ENCODE results near the gene TMEM140. TPM values are rescaled to one million over a fixed set of nuclear protein-coding genes. Genes with fewer than 3 reads are reported as not detected.

Gene TMEM140
- total RNA-seq (2016; rRNA removed; fragmentation: Illumina TruSeq; extraction: Trizol) (5.6 and 9.2 TPM in 2 replicates), polyA plus RNA-seq (2011; rRNA removed) (21.7 and 35.7 TPM in 2 replicates), polyA minus RNA-seq (2011; rRNA and poly(A)+ RNA removed; ENCODE audit: low replicate concordance) (0.26 and 39.0 TPM in 2 replicates), Bru-seq, nascent RNA (percentile 93 among the genes with signal in this experiment), BruChase-seq, experiment 1, labeled RNA remaining after a 6-hour chase (percentile 71 among the genes with signal in this experiment), BruChase-seq, experiment 2, labeled RNA remaining after a 2-hour chase (percentile 84 among the genes with signal in this experiment)
- total RNA-seq (2016; cell fraction: cytosol; rRNA removed; fragmentation: Illumina TruSeq; extraction: Trizol; ENCODE audit: low read depth) = 1.1 and 1.5 TPM in 2 replicates
- total RNA-seq (2016; cell fraction: insoluble cytoplasmic fraction; rRNA removed; fragmentation: Illumina TruSeq; extraction: Trizol) = 6.3 and 8.9 TPM in 2 replicates
- total RNA-seq (2016; cell fraction: membrane; rRNA removed; fragmentation: Illumina TruSeq; extraction: Trizol) = 2.6 and 3.2 TPM in 2 replicates
- 7.9 and 10.4 TPM in 2 replicates for total RNA-seq (2016; cell fraction: nucleus; rRNA removed; fragmentation: Illumina TruSeq; extraction: Trizol)
- 24.2 and 35.4 TPM in 2 replicates for polyA plus RNA-seq (2011; cell fraction: cytosol; rRNA removed)
- 17.7 and 30.5 TPM in 2 replicates for polyA plus RNA-seq (2011; cell fraction: nucleus; rRNA removed)
- 45.3 and 74.1 TPM in 2 replicates for polyA plus RNA-seq (2012)
- 1.1 TPM in 2 replicates for polyA plus RNA-seq (2016; cell fraction: cytosol; fragmentation: Illumina TruSeq; extraction: Trizol; ENCODE audit: low read depth)
- 5.3 and 6.1 TPM in 2 replicates for polyA plus RNA-seq (2016; cell fraction: insoluble cytoplasmic fraction; fragmentation: Illumina TruSeq; extraction: Trizol; ENCODE audit: low read depth)
- 2.1 and 2.2 TPM in 2 replicates for polyA plus RNA-seq (2016; cell fraction: membrane; fragmentation: Illumina TruSeq; extraction: Trizol; ENCODE audit: low read depth)
- polyA plus RNA-seq (2016; cell fraction: nucleus; fragmentation: Illumina TruSeq; extraction: Trizol; ENCODE audit: insufficient read depth, low read depth) = 7.8 and 11.6 TPM in 2 replicates
- 15.9 and 32.1 TPM in 2 replicates for polyA minus RNA-seq (2011; cell fraction: cytosol; rRNA and poly(A)+ RNA removed)
- 41.2 and 55.0 TPM in 2 replicates for polyA minus RNA-seq (2011; cell fraction: nucleus; rRNA and poly(A)+ RNA removed)
- long read RNA-seq, experiment 1, transcript TMEM140-201 (2 exons, 1,997 nt) = major isoform, 13 of 15 reads
- long read RNA-seq, experiment 1, partial matches to known transcripts = 0 of 15 reads
- long read RNA-seq, experiment 1, other reads (novel, unspliced or antisense) = 2 of 15 reads
- long read RNA-seq, experiment 2, transcript TMEM140-201 (2 exons, 1,997 nt) = major isoform, 58 of 70 reads
- long read RNA-seq, experiment 2, partial matches to known transcripts = 11 of 70 reads
- long read RNA-seq, experiment 2, other reads (novel, unspliced or antisense) = 1 of 70 reads

DNA sequence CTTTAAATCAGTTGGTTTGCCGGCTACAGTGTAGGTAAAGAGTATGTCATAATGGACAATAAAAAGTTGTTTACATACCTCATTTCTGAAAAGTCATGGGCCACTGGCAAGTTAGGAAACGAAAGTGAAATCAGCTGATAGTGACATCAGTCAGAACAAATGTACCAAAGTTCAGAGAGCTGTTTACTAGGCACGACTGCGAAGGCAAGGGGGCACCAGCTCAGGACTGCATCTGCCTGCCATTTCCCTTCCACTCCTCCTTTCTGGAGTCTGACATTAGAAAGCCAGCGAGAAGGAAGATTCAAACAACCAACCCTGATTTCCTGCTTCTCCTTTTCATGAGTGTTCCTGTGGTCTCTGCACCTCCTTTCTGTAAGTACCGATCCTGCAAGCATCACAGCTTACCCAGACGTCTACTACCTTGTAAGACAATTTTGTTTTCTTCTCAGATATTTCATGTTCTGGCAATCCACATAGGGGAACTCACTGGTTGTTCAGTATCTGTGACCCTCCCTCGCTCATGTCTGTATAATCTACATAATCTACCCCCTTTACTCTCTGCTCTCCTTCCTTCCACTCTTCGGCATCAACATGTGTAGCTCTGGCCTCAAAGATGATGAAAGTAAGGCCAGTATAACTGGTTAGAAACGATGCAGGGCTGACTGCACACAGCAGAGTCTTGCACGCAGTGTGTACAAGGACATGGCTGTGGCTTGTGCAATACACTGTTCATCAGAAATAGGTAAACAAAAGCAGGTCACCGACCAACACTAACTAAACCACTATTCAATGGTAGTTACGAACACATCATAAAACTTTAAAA lies at the start of gene TMEM140:
Gene TMEM140 (plus strand): TSS at position 174 of the 823 bp plus-strand sequence. CDS start 16,370 bp downstream, outside the sequence.
- Histone ChIP-seq H3K36me3 (replicated peaks in 1 of 2; ENCODE audit: control insufficient read depth in 1 of 2, insufficient read depth in 2 of 2, low read length in 2 of 2) (peaks cover 2 to 8% of the 10 kb centered on the region in 2 experiments; a peak in 1 of 5 replicates), H3K4me3 (replicated peaks in 1 of 3; ENCODE audit: insufficient read depth in 1 of 3, low read depth in 2 of 3, low read length in 3 of 3) (peak within 1 kb of the TSS; percentile 58 to 71 (median 67)), H3K4me1 (ENCODE audit: insufficient read depth, low read length) (peaks cover 69% of the 10 kb centered on the region), H4K20me1 (ENCODE audit: insufficient read depth, low read length) (no peaks in the 10 kb centered on the region; the same call in 1 of the 2 replicates), H2AFZ (ENCODE audit: low read length) (no peak within 1 kb of the TSS), H3K79me2 (ENCODE audit: insufficient read depth, low read length) (peaks cover 45% of the 10 kb centered on the region), H3K9me3 (ENCODE audit: low read length) (no peaks in the 10 kb centered on the region), H3K27ac (ENCODE audit: extremely low read length, insufficient read depth, low read length) (peak within 1 kb of the TSS; percentile 84), H3K9ac (ENCODE audit: insufficient read depth, low read depth, low read length) (peak within 1 kb of the TSS; percentile 74), H3K4me2 (ENCODE audit: low read depth, low read length) (peak within 1 kb of the TSS; percentile 88), H3K27me3 (ENCODE audit: control insufficient read depth in 1 of 2, insufficient read depth in 2 of 2, low read length in 2 of 2) (no peaks in the 10 kb centered on the region; a peak in 1 of 5 replicates)
- peak; percentile 94 for DNase-seq (ENCODE audit: low spot score)
- 2% methylated on average over 13 of the region's 13 CpGs for WGBS (ENCODE audit: low lambda C conversion rate)
- peak; percentile 97 for FAIRE-seq
- ChIA-PET POLR2A (interaction anchor here (0.6 to 2.9 kb wide), 21 partner anchors 8 to 523 kb away, joined by 3 to 23 read pairs (median 6); partner anchors contain the start of genes AGBL3 and CYREN), CTCF (ENCODE audit: low intra/inter-chr PET ratio, low total read pairs) (no interaction called here)
- TSS peak; percentile 58 for BruUV-seq (replicated peaks)
- intact Hi-C loops (cut with micrococcal nuclease; ENCODE audit: unreplicated experiment) = loop anchor here (1.0 to 5.0 kb wide), 5 partner anchors 56 to 246 kb away; partner anchors contain the start of gene AGBL3
- ATAC-seq = peak; percentile 96
- in situ Hi-C loops (cut with HindIII; ENCODE audit: extremely low pct_ligation_motif_present, low pct_unique_long_range_greater_than_20kb) = no loop called here
- TF ChIP-seq YEATS4 (CRISPR knock-in tag; IDR thresholded peaks at IDR 0.05; ENCODE audit: borderline replicate concordance) (peak; percentile 74; the same call in 1 of the 2 replicates), HNRNPK (IDR thresholded peaks at IDR 0.05; ENCODE audit: low read depth, low read length, poor library complexity, severe bottlenecking) (peak; percentile 17), AGO1 (IDR thresholded peaks at IDR 0.05; ENCODE audit: low read depth, low read length, poor library complexity, severe bottlenecking) (no peak), JUND (CRISPR knock-in tag; IDR thresholded peaks at IDR 0.05) (peak; percentile 96), PLRG1 (conservative IDR thresholded peaks at IDR 0.05) (no peak), ZBTB7A (CRISPR knock-in tag; IDR thresholded peaks at IDR 0.05) (no peak)
- TF ChIP-seq, protein P1, sequence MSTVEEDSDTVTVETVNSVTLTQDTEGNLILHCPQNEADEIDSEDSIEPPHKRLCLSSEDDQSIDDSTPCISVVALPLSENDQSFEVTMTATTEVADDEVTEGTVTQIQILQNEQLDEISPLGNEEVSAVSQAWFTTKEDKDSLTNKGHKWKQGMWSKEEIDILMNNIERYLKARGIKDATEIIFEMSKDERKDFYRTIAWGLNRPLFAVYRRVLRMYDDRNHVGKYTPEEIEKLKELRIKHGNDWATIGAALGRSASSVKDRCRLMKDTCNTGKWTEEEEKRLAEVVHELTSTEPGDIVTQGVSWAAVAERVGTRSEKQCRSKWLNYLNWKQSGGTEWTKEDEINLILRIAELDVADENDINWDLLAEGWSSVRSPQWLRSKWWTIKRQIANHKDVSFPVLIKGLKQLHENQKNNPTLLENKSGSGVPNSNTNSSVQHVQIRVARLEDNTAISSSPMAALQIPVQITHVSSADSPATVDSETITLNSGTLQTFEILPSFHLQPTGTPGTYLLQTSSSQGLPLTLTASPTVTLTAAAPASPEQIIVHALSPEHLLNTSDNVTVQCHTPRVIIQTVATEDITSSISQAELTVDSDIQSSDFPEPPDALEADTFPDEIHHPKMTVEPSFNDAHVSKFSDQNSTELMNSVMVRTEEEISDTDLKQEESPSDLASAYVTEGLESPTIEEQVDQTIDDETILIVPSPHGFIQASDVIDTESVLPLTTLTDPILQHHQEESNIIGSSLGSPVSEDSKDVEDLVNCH (CRISPR knock-in tag; IDR thresholded peaks at IDR 0.05) = no peak
- TF ChIP-seq, protein P2, sequence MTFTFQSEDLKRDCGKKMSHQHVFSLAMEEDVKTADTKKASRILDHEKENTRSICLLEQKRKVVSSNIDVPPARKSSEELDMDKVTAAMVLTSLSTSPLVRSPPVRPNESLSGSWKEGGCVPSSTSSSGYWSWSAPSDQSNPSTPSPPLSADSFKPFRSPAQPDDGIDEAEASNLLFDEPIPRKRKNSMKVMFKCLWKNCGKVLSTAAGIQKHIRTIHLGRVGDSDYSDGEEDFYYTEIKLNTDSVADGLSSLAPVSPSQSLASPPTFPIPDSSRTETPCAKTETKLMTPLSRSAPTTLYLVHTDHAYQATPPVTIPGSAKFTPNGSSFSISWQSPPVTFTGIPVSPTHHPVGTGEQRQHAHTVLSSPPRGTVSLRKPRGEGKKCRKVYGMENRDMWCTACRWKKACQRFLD (CRISPR knock-in tag; IDR thresholded peaks at IDR 0.05; ENCODE audit: borderline replicate concordance) = no peak
- TF ChIP-seq, protein P3, sequence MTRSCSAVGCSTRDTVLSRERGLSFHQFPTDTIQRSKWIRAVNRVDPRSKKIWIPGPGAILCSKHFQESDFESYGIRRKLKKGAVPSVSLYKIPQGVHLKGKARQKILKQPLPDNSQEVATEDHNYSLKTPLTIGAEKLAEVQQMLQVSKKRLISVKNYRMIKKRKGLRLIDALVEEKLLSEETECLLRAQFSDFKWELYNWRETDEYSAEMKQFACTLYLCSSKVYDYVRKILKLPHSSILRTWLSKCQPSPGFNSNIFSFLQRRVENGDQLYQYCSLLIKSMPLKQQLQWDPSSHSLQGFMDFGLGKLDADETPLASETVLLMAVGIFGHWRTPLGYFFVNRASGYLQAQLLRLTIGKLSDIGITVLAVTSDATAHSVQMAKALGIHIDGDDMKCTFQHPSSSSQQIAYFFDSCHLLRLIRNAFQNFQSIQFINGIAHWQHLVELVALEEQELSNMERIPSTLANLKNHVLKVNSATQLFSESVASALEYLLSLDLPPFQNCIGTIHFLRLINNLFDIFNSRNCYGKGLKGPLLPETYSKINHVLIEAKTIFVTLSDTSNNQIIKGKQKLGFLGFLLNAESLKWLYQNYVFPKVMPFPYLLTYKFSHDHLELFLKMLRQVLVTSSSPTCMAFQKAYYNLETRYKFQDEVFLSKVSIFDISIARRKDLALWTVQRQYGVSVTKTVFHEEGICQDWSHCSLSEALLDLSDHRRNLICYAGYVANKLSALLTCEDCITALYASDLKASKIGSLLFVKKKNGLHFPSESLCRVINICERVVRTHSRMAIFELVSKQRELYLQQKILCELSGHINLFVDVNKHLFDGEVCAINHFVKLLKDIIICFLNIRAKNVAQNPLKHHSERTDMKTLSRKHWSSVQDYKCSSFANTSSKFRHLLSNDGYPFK (CRISPR knock-in tag; IDR thresholded peaks at IDR 0.05; ENCODE audit: borderline replicate concordance) = no peak
